GM19467 (cell line): ENCODE results near the gene ADARB2.

Experiments used
- ATAC-seq: cut with Tn5 transposase; IDR thresholded peaks from one replicate; pipeline ENCODE4 v1.9.1; 2021; ENCODE audit warnings: mild to moderate bottlenecking, moderate library complexity; ENCODE audit not compliant: unreplicated experiment

The ADARB2 gene

DNA sequence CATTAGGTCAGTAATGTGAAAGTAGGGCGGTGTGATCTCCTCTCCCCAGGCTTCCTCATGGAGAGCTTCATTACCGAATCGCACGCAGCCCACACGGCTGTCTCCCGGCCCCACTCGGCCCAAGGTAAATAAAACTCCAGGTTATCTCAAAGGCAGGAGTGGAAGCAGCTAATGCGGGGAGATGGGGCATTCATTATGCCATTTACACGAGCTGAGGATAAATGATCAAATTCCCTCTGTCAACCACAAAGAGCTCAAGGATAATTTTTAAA lies 93.5 kb downstream of the ADARB2 start:
- no peak for ATAC-seq

DNA sequence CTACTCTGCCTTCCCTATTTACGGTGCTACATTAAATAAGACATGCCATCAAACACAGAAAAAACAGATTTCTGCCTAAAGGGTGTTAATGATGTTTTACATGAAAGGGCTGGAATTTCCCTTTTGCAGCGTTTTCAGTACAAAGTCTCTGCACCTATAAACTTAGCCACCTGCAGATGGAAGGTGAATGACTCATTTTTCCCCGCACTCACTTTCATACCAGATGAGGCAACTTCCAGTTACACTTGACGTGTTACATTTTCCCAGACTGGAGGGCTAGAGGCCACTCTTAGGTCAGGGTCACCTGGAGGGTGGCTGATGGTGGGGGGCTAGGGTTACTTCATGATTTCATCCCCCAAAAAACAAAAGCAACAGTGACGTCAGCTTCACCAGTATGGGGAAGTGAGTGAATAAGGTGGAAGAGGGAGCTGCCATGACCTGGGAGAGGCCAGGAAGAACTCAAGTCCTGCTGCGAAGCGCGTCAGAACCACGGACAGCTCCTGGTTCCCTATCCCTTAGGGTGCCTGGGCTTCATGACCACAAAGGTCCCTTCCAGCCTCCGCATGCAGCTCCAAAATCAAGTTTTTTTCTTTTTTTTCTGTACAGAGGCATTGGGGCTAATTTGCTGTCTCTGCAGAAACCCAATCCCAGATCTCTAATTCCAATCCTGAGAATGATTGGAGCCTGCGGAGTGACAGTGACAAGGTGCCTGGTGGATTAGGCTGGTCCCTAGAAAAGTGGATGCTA lies 94.0 kb downstream of the ADARB2 start:
- no peak for ATAC-seq

DNA sequence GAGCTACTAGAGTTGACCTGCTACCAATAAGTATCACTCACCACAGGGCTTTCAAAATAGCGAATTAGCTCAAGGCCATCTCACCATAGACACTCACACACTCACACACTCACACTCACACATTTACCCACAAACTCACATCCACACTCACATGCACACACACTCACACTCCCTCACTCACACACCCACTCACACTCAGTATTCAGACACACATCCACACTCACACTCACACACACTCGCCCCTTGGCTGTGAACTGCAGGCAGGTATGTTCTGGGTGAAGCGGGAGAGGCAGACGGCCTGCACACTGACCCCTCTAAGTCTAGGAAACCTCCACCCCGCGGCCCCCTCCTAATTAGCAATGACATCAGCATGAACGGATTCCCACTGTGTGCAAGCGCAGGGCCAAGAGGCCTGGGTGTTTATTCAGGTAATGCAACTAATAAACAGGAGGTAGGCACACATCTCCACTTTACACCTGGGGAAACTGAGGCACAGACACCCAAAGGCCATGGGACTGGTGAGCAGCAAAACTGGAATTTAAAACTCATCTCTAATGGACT lies 94.6 kb downstream of the ADARB2 start:
- no peak for ATAC-seq

DNA sequence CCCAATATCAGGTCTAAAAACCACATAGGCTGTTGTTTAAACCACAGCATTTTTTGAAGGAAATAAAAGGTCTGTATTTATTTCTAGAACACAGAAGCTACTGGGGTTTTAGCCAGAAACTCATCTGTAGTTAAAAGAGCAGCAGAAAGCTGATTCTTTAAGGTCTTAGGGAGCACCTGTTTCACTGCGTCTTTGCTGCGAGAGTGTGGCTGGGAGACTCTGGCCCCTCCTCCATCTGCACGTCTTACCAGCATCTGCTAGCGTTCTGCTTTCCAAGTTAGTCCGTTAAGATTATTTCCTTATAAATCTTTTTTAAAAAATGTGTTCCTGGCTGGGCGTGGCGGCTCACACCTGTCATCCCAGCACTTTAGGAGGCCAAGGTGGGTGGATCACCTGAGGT lies 95.9 kb downstream of the ADARB2 start:
- no peak for ATAC-seq

DNA sequence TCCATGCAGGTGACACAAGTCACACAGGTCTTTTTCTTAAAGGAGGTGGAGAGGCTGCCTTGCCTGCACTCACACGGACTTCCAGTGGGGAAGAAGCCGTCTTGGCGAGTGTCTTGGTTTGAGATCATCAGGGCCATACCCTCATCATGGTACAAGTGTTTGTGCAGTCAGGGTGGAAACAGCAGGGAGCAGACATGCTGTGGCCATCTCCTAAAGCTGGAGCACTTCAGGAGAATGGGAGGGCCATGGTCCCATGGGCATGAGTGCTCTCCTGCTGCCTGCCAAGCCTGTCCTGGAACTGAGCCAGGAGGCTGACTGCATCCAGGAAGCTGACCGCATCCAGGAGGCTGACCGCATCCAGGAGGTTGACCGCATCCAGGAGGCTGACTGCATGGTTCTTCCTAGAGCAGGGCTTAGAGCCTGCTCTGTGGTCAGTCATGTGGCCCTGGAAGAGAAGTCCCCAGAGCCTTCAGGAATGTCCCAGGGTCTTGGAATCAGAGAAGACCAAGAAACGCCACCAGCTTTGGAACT lies 98.4 kb downstream of the ADARB2 start:
- no peak for ATAC-seq

DNA sequence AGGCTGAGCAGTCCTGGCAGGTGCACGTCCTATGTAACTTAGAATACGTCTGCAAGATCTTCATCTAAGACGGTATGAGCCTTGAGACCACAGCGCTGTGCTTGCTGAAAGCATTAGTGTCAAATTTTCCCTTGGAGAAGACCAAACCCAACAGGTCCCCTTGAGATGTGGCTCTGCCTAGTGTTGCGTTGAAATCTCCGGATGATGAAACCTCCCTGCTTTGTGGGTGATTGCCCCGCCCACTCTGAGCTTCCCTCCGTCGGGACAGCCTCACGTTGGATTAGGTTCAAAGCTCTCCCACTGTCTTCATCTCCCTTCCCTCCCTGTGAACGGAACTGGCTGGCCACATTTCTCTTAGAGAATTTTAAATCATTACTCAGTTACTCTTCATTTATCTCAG lies 102.0 kb downstream of the ADARB2 start:
- ATAC-seq: no peak

DNA sequence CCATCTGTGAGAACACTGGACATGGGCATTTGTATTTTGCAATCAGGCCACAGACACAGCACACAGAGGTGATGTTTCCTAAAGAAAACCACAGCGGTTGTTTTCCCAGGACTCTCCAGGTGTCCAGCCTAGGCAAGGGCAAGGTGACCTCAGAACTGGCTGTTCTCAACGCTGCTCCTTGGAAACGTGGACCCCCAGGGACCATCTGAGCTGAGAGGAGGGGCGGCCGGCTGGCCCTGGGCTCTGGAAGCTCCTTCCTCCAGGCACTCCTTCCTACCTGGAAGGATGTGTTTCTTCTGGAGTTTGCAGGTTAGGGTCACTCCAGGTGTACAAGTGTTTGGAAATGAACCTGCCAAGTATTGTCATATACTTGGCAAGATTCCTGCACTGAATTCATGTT lies 103.1 kb downstream of the ADARB2 start:
- no peak for ATAC-seq

DNA sequence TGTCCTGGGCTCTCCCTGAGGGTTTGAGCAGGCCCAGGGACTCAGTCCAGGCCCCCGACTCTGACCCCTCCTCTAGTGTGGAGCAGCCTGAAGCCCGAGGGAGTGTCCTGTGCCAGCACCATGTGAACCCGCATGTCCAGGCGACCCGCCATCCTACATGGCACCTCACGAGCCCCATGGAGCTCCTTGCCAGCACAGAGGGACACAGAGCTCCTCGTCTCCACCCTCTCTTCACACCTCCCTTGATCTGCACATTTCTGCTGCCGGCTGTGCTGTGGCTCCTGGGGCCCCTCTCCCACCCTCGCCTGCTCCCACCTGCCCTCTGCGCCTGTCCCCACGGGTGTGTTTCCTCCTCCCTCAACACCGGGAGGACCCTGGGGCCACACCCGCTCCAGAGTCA lies 103.5 kb downstream of the ADARB2 start:
- ATAC-seq: no peak

DNA sequence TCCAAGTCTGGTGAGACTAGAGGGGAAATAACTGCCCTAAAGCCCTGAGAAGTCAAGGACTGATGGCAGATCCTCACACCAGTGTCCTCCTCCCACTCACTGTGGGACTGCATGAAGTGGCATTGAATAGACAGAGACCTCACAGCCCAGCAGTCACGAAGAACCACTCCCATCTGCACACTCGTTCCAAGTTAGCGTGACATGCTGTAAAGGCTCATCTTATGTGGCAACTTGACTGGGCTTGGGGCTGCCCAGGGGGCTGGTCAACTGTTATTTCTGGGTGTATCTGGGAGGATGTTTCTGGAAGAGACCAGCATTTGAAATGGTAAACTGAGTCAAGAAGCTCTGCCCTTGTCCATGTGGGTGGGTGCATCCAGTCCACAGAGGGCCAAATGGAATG lies 104.7 kb downstream of the ADARB2 start:
- no peak for ATAC-seq

DNA sequence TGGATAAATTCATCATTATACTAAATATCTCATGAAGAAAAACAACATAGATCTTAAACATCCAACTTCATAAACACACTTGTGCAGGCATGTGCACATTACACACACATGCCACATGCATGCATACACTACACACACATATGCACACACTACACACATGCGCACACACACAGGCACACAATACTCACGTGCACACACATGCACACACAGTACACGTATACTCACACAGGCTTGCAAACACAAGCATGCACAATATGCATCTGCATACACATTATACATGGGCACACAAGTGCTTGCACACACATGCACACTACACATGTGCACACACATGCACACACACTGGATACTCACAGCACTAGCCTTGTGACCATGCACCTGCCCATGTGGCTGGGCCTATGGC lies 105.2 kb downstream of the ADARB2 start:
- no peak for ATAC-seq

DNA sequence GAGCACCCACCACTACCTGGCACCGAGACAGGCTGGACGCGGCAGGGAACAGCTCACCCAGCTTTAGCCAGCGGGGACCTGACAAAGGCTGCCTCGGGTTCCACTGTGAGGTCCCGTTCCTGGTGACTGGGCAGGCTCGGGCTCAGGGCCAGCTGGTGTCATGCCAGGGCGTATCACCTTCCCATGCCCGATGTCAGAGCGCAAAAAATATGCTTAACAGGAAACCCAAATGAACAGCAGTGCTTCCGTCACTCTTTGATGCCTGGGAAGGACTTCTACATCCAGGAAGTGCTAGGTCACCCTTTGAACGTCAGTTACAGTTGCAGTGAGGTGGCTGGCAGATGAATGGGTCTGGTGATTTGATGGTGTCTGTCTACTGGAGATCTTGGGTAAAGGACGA lies 106.0 kb downstream of the ADARB2 start:
- no peak for ATAC-seq

DNA sequence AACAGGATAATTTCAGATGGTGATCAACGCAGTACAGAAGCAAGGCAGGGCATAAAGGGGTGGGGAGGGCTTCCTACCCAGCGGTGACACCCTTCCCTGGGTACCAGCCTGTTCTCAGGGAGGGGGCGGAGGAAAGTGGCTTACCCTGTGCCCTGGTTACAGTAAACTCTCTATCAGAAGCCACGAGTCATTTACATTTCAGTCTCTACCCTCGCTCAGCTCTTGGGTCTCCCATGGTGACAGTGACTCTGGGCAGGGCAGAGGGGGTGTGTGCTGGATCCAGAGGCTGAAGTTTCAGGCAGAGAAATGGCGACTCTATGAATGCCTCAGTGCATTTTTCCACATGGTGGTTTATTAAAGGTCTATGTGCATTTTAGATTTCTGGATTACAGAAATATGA lies 107.0 kb downstream of the ADARB2 start:
- ATAC-seq: no peak

DNA sequence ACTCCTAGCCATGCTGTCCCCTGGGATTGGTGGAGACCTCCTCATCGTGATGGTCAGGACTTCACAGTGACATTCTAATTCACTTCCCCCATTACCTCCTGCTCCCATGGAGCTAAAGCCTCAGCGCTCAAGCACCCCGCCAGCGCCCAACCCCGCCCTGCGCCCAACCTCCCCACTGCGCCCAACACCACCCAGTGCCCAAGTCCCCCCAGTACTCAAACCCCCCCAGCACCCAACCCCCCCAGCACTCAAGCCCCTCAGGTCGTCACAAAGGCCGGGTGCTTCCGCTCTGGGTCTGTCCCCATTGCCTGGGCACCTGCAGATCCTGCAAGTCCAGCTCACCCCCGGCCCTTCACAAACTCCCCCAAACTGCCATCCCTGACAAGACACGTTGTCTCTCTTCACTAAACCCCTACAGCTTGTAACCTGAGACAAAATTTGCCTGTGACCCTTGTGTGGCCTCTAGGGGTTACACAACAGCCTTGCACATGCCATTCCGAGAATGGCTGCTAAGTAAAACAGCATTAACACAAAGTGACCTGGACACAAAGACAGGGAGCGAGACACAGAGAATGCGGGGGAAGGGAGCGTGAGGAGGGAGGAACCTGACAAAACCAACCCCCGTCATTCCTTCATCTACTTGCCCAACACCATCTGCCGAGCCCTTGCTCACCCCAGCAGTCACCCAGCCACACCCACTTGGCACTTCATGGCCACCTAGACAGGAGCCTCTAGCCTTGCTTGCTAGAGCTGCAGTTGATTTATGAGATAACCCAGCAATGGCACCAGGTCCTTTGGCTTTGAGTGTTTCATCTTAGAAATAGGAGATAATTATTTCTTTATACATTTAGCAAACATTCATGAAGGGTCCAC lies 107.8 kb downstream of the ADARB2 start:
- no peak for ATAC-seq

DNA sequence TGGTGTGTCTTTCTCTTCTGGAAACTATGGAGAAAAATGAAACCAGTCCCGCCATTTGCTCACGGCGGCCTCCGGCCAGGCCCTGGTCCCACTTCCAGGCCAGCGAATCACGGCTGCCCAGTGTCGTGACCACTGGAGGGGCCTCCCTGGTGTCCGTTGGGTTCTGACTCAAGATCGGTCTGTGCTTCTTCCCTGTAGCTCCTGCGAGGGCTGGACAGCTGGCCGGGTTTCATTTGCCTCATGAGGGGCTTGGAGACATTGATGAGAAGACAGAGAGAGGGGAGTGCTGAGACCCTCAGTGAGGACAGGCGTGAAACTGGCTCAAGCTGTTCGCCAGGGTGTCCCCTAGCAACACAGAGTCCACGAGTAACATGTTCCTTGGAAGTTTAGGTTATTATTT lies 108.6 kb downstream of the ADARB2 start:
- no peak for ATAC-seq

DNA sequence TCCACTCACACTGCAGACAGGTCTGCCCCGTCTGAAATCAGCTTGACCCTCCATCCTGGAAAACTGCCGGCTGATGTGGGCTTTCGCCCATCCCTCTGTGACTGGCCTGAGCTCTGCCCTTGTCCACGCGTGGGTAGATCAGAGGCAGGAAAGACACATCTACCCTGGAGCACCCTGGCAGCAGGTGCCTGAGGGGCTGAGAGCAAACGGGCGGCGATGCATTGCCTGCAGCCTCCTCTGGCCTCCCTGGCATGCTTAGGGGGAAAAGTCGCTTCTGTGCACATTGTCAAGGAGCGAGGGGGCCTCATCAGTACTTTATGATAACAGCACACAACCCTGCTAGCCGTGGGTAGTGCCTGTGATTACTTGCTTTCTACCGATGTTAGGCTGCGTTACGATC lies 109.4 kb downstream of the ADARB2 start:
- no peak for ATAC-seq

DNA sequence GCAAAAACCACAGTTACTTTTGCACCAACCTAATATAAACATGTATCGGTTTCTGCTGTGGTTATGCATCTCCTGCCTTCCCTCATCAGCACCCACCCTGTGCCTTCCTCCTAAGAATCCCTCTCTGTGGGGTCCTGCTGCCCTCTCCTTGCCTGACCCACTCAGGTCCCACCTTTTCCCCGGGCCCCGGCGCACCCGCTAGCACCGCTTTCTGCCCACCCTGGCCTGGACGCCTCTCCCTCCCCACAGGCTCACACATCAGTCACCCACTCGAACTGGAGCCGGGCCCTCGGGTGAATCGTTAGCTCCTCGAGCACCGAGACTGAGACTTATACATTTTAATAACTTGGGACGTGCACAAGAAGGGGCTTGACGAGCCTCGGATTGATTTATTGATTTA lies 110.5 kb downstream of the ADARB2 start:
- no peak for ATAC-seq

DNA sequence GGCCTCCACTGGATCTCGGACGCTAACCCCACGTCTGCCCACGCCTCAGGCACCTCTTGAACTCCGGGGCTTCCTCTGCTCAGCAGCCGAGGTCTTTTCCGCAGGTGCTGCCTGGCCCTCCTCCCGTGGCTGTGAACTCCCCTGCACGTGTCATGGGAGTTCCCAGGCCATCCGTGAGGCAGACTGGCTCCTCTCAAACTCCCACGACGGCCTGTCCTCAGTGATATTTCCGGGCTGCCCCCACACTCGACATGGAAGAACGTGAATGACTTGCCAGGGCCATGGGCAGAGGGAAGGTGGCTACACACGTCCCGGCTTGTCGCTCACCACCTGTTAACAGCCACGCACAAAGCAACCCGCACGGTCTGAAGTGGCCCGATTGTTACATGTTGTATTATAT lies 110.9 kb downstream of the ADARB2 start:
- no peak for ATAC-seq

DNA sequence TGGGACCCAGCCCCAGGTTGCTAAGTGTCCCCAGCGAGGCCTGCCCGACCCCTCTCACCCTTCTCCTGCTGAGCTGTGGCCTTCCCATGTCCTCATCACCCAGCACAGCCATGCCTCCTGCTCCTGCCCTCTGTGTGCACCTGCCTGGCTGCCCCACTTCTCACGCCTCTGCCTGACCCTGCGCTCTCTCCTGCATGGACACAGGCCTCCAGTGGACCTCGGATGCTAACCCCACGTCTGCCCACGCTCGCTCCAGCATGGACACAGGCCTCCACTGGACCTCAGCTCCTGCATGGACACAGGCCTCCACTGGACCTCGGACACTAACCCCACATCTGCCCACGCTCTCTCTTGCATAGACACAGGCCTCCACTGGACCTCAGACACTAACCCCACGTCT lies 111.6 kb downstream of the ADARB2 start:
- ATAC-seq: no peak

DNA sequence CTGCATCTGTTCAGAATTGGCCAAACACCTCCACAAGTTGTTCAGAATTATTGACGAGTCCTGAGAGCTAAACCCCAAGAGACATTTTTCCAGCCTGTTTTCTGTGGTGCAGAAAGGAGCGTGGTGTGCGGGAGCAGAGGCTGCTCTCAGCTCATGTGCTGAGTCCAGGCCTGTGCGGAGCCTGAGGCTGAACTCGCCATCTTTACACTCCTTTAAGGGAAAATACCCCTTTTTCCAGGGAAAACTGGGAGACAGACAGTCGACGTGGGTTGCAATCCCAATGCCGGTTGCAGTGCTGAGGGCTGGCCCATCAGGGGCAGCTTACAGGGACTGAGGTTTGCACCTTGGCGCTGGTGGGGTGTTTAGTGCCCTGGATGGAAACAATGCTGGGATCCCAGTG lies 112.2 kb downstream of the ADARB2 start:
- ATAC-seq: no peak

DNA sequence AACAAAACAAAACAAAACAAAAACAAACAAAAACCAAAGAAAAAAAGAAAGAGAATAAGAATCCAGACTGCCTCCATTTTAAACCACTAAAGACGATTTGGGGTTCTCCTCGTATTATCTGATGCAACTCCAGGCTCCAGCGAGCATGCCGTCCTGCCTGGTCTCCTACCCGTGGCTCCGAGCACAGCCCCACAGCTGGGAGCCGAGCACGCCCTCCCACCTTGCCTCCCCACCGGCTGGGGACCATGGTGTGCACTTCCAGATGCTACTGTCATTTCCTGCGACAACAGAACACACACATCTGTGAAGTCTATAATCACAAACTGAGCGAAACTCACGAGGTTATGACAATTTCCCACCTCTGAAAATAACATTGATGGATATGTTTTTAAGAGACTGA lies 113.1 kb downstream of the ADARB2 start:
- no peak for ATAC-seq

DNA sequence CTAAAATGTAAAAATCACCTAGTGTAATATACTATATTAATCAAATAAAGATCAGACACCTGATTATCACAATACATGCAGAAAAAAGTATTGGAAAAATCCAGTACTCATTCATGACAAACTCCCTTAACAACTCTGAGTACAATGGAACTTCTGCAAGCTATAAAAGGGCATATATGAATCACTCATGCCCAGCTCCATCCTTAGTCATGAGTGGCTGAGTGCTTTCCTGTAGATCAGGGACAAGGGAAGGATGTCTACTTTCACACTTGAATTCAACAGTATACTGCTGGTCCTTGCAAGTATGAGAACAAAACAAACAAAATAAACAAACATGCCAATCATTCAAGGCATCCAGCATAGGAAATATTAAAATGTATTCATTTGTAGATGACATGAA lies 116.5 kb downstream of the ADARB2 start:
- no peak for ATAC-seq
